HG02970 (cell line): ENCODE data around the gene RANBP1.

Experiments
- ATAC-seq: cut with Tn5 transposase; IDR thresholded peaks from one replicate; pipeline ENCODE4 v1.9.1; 2021; ENCODE audit warnings: mild to moderate bottlenecking, moderate library complexity, moderate number of reproducible peaks; ENCODE audit not compliant: unreplicated experiment, low FRiP score

The RANBP1 gene

GRCh38 chr22:20165421-20165820 lies 49.5 kb downstream of the RANBP1 start:
- no peak for ATAC-seq

- no peak for ATAC-seq
Observed at GRCh38 chr22:20165913-20166312, 50.0 kb downstream of the RANBP1 start.

- no peak for ATAC-seq
Observed at GRCh38 chr22:20166703-20167102, 50.8 kb downstream of the RANBP1 start.

- ATAC-seq = no peak
Observed at GRCh38 chr22:20167643-20168322, 51.9 kb downstream of the RANBP1 start.

- no peak for ATAC-seq
Observed at GRCh38 chr22:20169253-20169822, 53.4 kb downstream of the RANBP1 start.

- ATAC-seq = no peak
Observed at GRCh38 chr22:20170170-20170569, 54.3 kb downstream of the RANBP1 start.

GRCh38 chr22:20171288-20172140 lies 55.6 kb downstream of the RANBP1 start:
- no peak for ATAC-seq

GRCh38 chr22:20172141-20172613 lies 56.3 kb downstream of the RANBP1 start:
- no peak for ATAC-seq

GRCh38 chr22:20173246-20173645 lies 57.3 kb downstream of the RANBP1 start:
- no peak for ATAC-seq

- no peak for ATAC-seq
Observed at GRCh38 chr22:20173772-20174171, 57.9 kb downstream of the RANBP1 start.

- ATAC-seq = no peak
Observed at GRCh38 chr22:20174785-20175596, 59.1 kb downstream of the RANBP1 start.

GRCh38 chr22:20175597-20175900 lies 59.6 kb downstream of the RANBP1 start:
- ATAC-seq = no peak

GRCh38 chr22:20176421-20177085 lies 60.6 kb downstream of the RANBP1 start:
- no peak for ATAC-seq
